Colon (tissue), 2 donors: Measurements from ENCODE around the gene NXPH4.
A peak's percentile ranks its signal among the peaks of the same experiment; 100 is the strongest.

Experiments
- FAIRE-seq: peaks from 2 replicates; lab custom pipeline; 2012; peaks lifted over from hg19 to GRCh38; lab: Jason Lieb, UNC
- donor health status: control.
- donor health status: control.

The NXPH4 gene

DNA sequence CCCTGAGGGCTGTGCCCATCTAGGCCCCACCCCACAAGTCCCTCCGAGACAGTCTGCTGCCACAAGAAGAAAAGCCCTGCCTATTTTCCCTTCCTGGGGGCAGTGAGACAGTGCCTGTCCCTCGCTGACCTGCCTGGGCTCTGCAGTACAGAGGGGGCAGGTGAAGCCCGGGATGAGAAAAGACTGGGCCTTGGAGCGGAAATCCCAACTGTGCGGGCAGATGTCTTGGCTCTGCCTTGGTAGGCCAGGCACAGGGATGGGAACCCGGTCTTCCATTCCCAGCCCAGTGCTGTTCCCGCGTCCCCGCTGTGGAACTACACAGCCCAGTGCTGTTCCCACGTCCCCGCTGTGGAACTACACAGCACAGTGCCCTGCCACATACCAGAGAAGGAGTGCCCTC lies 12.8 kb upstream of the NXPH4 start:
- FAIRE-seq = no peak

DNA sequence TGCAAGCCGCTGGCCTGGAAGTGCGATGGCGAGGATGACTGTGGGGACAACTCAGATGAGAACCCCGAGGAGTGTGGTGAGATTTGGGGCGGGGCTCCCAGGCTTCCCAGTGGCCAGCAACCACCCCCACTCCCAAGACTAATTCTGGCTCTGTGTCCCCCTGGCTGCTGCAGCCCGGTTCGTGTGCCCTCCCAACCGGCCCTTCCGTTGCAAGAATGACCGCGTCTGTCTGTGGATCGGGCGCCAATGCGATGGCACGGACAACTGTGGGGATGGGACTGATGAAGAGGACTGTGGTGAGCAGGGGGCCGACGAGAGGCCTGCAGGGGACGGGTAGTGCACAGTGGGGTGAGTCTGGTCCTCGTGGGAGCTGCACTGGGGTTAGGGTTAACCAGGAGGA lies 12.1 kb upstream of the NXPH4 start:
- no peak for FAIRE-seq

DNA sequence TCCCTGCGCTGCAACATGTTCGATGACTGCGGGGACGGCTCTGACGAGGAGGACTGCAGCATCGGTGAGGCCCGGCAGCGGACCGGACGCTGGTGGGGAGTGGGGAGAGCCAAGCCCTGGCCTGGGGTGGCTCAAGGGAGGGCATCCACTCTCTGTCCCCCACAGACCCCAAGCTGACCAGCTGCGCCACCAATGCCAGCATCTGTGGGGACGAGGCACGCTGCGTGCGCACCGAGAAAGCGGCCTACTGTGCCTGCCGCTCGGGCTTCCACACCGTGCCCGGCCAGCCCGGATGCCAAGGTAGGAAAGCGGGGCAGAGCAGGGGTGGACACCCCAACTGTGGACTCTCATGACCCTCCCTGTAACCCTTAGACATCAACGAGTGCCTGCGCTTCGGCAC lies 11.4 kb upstream of the NXPH4 start:
- FAIRE-seq = no peak

DNA sequence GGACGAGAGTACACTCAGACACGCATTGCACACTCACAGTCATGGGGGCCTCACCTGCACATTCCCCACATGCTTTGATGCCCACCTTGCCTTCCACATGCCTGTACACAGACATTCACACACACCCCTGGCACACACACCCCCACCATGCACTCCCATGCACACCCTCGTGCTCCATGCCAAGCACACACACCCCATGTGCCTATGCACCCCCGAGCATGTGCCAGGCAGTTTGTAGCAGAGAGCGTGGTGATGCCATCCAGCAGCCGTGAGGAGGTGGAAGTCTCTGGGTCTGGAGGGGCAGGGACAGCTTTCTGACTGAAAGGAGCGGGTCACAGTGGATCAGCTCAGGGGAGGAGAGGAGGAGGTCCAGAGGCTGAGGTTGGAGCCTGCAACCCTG lies 10.7 kb upstream of the NXPH4 start:
- no peak for FAIRE-seq

DNA sequence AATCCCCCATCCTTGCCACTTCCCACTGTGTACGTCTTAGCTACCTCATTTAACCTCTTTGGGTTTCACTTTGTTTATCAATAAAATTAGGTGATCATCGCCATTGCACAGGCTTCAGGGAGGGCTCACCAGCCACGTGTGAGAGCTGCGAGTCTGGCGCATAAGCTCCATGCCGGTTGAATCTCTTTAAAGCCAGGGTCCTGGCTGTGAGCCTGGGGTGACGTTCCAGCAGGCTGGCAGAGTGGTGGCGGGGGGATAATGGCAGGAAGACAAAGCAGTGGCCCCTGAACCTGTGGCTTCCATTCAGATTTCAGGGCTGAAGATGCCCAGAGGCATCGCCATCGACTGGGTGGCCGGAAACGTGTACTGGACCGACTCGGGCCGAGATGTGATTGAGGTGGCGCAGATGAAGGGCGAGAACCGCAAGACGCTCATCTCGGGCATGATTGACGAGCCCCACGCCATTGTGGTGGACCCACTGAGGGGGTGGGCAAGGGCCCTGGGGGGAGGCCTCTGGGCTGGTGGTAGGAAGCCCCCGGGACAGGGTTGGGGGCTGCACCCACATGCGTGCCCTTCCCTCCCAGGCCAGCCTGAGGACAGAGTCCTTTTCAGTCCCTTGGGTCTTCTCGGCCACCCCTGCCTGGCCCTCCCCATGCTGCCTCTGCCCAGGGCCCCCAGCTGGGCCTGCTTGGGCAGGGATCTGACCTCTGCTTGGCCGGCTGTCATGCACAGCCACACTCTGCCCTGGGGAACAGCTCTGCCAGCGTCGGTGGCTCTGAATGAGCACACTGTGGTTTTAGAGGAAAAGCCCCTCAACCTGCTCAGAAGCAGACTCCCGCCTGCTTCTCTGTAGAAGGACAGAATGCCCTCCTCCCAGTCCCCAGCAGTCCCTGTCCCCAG lies 8.6 kb upstream of the NXPH4 start:
- no peak for FAIRE-seq

DNA sequence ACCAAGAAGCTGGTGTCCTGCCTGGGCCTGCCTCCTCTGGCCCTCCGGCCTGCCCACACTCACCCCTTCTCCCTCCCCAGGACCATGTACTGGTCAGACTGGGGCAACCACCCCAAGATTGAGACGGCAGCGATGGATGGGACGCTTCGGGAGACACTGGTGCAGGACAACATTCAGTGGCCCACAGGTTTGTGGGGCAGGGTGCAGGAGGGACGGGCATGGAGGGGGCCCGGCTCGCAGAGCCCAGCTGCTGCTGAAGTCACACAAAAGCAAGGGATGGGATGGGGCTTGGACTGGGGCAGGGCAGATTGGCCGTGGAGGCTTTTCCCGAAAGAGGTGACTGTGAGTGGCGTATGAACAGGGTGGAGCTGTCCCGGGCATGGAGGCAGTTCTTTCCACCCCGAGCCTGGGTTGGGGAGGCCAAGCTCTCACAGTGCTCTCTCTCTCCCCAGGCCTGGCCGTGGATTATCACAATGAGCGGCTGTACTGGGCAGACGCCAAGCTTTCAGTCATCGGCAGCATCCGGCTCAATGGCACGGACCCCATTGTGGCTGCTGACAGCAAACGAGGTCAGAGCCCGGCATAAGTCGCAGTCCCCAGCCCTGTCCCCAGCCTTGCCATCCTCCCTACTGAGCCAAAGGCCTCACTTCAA lies 7.8 kb upstream of the NXPH4 start:
- FAIRE-seq = no peak

DNA sequence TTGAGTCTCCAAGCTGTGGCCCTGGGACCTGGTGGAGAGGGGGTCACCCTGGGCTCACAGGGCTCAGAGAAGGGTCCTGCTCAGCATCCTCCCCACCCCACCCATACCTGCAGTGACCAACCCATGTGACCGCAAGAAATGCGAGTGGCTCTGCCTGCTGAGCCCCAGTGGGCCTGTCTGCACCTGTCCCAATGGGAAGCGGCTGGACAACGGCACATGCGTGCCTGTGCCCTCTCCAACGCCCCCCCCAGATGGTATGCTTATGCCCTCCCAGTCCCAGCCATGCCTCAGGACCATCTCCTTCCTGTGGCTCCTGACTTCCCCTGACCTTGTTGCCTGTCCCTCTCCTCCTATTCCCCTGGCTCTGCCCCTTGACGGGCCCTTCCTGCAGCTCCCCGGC lies 6.7 kb upstream of the NXPH4 start:
- FAIRE-seq = no peak

DNA sequence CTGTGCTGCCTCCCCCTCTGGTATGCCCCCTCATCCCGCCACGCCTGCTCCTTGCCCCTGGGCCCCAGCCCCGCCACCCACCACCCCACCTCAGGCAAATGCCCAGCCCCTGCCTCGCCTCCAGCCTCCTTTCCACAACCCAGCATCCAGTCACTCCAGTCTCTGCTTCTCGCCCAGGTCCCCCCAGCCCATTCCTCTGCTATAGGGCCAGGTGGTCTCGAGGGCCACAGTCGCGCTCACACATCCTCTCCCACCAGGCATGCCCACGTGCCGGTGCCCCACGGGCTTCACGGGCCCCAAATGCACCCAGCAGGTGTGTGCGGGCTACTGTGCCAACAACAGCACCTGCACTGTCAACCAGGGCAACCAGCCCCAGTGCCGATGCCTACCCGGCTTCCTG lies 6.1 kb upstream of the NXPH4 start:
- no peak for FAIRE-seq

DNA sequence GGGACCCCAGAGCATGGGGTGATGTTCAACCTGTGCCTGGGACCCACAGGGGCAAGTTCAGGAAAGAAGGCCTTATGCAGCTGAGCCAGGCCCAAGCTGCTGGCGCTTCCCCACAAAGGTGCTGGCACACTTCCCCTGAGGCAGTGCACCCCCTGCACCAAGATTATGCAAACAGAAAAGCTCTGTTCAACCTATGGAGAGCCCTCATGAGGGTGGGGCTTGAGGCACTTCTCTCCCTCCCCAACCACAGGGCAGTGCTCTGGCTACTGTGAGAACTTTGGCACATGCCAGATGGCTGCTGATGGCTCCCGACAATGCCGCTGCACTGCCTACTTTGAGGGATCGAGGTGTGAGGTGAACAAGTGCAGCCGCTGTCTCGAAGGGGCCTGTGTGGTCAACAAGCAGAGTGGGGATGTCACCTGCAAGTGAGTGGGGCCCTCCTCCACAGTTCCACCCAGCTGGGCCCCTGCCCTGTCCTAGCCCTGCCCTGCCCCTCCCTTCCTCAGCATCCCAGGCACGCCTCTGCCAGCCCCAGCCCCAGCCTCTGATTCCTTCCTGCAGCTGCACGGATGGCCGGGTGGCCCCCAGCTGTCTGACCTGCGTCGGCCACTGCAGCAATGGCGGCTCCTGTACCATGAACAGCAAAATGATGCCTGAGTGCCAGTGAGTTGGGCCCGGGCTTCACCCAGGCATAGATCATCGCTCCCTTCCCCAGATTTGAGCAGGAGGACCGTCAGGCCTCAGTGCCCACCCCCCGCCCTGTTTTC lies 5.5 kb upstream of the NXPH4 start:
- no peak for FAIRE-seq

DNA sequence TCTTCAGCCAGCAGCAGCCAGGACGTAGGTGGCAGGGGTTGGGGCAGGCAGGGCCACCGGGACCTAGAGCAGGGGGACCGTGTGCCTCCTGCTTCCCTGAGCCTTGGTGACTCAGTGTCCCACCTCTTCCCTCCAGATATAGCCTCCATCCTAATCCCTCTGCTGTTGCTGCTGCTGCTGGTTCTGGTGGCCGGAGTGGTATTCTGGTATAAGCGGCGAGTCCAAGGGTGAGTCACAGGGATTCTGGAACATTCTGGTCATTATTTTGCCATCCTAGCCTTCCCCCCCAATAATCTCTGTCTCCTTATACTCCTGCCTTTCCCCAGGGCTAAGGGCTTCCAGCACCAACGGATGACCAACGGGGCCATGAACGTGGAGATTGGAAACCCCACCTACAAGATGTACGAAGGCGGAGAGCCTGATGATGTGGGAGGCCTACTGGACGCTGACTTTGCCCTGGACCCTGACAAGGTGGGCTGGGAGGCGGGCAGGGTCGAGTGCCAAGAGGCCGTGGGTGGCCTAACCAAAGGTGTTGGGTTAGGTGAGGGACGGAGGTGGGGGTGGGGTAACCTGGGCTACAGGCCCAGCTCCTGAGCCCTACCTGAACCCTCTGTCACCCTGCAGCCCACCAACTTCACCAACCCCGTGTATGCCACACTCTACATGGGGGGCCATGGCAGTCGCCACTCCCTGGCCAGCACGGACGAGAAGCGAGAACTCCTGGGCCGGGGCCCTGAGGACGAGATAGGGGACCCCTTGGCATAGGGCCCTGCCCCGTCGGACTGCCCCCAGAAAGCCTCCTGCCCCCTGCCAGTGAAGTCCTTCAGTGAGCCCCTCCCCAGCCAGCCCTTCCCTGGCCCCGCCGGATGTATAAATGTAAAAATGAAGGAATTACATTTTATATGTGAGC lies 4.5 kb upstream of the NXPH4 start:
- no peak for FAIRE-seq

DNA sequence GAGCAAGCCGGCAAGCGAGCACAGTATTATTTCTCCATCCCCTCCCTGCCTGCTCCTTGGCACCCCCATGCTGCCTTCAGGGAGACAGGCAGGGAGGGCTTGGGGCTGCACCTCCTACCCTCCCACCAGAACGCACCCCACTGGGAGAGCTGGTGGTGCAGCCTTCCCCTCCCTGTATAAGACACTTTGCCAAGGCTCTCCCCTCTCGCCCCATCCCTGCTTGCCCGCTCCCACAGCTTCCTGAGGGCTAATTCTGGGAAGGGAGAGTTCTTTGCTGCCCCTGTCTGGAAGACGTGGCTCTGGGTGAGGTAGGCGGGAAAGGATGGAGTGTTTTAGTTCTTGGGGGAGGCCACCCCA lies 3.9 kb upstream of the NXPH4 start:
- no peak for FAIRE-seq

DNA sequence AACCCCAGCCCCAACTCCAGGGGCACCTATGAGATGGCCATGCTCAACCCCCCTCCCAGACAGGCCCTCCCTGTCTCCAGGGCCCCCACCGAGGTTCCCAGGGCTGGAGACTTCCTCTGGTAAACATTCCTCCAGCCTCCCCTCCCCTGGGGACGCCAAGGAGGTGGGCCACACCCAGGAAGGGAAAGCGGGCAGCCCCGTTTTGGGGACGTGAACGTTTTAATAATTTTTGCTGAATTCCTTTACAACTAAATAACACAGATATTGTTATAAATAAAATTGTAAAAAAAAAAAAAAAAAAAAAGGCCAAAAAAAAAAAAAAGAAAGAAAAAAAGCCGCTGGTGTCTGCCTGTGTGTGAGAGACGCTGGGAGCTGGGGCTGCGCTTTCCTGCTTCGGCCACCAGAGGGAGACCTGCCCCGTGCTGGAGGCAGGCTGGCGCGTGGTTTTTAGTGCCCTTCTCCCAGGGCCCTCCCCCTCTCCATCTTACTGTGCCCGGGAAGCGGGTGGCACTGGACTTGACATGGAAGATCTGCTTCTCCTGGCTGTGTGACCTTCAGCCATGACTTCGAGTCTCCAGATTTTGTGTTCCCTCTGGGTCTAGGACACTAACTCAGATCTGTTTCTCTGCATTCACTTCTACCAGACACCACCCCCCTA lies 3.4 kb upstream of the NXPH4 start:
- FAIRE-seq = peak; percentile 69

DNA sequence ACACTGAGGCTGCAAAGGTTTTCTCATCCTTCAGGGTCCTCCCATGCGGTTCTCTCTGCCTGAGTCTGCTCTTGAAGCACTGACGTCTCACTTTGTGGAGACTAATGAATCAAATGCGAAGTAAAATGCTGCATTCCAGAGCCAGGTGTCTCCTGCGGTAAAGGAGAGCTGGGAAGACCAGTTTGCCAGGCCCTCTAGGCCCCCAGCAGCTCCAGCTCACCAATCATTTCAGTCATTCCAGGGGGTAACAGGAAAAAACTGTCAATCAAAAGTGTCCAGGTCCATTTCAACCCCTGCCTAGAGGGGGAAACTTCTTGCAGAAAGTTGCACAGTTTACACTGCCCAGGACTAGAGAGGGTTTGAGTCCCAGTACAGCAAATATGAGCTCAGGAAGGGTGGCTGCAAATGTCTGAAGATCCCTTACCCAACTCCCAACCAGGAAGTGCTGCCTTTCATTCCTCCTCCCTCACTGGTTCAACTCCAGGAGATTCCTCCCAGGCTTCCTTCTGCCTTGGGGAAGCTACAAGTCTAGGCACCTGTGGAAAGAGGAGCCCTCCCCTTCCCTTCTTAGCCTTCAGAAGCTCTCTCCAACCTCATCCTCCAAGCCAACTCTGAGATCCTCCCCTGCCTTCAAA lies 2.7 kb upstream of the NXPH4 start:
- no peak for FAIRE-seq

DNA sequence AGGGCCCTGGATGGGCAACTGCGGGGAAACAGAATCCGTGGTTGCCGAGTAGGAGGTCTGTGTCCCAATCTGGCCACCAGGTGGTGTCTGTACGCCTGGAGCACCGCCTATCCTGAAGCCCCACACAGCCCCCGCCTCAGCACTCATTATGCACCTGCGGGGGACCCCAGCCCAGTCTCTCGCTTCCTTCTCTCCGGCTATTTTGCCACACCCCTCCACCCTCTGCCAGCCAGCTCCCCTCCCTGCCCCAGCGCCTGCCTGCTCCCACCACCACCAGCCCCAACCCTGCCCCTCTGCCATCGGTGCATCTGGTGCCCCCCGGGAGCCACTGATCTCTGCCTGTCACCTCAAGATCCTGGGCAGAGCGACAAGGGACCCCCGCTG lies 2.2 kb upstream of the NXPH4 start:
- no peak for FAIRE-seq

DNA sequence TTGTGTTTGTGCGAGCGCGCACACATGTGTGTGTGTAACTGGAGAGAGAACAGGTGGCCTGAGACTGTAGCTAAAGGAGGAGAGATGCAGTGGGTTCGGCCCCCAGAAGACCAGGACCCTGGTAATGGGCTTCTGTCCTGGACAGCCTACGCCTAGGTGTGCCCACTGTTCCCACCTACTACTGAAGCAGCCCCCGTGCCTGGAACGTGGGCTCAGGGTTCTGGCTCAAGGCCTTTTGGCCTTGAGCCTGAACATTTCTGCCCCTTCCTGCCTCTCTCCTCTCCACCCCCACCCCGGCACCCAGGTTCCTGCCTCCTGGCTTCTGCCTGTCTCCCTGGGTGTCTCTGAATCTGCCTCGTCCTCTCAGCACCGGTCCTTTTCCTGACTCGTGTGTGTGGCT lies 1.5 kb upstream of the NXPH4 start:
- no peak for FAIRE-seq

DNA sequence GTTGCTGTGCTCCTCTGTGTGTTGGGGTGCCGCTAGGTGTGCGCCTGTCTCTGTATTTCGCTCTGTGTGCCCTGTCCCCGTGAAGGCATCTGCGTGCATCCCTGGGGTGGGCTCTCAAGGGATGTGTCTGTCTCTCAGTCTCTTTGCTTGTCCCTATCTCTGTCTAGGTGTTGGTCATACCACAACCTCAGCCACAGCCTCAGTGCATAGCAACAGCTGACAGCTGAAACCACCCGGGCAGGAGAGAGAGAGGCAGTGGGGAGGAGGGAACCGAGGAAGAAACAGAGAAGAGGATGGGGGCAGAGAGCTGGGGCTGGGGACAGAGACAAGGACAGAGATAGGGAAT lies 953 bp upstream of the NXPH4 start:
- no peak for FAIRE-seq

DNA sequence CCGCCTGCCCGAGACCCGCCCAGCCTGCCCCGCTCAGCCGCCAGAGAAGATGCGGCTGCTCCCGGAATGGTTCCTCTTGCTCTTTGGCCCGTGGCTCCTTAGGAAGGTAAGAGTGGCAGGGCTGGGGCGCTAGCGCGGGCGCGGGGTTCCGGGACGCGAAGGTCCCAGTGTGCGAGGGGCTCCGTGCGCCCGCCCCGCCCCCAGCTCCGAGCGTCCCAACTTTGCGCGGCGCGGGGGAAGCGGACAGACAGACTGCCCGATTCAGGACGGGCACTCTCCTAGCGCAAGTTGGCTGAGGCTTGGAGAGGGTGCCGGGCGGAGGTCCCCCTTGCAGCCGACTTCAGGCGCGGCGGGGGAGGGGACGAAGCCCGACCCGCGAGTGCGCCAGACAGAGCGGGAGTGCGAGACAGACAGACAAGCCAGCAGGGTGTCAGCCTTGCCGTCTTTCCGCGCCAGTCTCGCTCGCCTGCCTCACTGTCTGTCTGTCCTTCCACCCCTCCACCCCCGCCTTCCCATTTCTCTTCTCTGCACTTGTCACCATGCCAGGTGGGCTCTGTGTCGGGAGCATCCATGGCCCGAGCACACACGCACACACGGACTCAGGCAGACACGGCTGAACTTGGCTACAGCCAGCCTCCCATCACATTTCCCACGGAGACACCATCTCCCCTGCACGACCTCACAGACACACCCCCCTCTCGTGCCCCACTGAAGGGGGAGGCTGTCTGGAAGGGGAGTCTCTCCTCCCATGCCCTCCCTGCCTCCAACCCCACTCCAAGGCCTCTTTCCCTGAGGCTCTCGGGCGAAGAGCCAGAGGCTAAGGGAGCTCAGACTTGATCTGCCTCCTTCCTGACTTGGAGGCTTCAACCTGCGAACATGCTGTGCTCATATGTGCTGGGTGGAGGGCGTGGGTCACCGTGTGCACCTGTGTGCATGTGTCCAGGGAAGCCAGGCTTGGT lies 606 bp downstream of the NXPH4 start:
- no peak for FAIRE-seq

DNA sequence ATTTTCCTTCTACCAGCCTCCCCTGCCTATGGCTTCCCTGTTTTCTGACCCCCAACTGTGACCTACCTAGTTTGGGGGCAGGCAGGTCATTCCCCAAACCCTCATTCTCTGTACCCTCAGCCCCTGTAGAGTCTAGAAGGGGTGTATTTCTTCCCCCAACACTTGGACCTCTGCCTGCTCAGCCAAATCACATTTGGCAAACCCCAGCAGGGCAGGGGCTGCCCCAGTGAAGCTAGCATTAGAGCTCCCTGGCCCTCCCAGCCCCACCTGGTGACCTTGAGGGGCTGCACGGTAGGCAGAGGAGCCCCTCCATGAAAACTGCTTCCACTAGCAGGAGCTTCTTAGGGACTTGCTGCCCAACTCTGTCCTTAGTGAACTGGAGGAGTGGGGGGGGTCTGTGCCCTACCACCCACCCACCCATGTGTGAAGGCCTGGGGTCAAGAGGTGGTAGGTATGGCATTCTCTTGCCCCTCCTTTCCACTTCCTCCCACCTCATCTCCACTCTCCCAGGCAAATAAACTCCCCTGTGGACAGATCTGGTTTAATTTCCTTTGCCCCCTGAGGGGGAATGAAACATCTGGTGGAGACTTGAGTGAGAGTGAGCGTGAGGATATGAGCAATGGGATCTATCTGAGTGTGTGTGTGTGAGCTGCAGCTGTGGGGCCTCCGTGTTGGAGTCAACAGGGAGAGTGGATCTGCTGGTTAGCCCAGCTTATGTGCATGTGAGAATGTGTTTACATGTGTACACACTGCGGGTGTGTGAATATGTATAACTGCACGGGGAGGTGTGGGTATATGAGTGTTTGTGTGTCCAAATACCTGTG lies 1.6 kb downstream of the NXPH4 start:
- FAIRE-seq = no peak
